NOMO-1 (cell line): ENCODE data around the gene TNK2.

Source experiments
- DNase-seq, 2 experiments: peaks; one replicate each; lab custom pipeline; 2025; ENCODE audit not compliant: unreplicated experiment in 2 of 2; lab: John Stamatoyannopoulos, UW

The TNK2 gene

DNA sequence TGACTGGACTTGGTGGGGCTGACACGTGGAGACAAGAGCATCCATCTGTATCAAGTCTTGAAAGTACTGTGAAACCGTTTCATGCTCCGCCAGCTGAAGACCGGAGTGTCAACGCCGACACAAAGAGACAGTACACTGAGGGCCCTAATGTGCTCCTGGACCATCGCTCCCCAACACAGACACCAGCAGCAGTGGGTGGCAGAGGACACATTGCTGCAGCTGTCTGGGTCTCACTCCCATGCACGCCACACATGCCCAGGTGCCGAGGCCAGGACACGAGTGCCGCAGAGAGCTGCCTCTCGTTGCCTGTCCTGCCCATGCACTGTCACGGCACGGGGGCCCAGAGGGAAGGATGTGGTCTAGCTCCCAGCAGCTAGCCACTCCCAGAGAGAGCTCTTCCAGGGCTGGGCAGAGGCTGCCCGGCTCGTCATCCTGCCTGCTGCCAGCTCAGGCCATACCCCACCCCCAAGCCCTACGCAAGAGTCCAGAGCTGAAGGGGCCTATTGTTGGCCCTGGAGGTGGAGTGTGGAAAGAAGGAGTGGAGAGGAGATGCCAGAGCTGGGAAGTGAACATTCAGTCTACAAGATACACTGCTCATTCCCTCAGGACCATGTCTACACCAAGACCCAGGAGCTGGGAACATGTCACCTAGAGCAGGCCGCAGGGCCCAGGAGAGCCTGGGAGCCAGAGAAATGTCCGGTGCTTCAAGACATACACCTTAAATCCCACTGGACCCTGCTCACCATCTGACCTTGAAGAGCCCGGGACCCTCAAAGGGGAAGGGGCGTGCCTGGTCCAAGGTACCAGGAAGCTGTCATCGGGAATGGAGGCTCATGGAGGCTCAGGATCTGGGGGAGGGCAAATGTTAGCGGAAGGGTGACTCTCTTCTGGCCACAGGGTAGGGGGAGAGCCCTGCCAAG, 7.7 kb downstream of the TNK2 start:
- peak; percentile 97 to 98 for DNase-seq

DNA sequence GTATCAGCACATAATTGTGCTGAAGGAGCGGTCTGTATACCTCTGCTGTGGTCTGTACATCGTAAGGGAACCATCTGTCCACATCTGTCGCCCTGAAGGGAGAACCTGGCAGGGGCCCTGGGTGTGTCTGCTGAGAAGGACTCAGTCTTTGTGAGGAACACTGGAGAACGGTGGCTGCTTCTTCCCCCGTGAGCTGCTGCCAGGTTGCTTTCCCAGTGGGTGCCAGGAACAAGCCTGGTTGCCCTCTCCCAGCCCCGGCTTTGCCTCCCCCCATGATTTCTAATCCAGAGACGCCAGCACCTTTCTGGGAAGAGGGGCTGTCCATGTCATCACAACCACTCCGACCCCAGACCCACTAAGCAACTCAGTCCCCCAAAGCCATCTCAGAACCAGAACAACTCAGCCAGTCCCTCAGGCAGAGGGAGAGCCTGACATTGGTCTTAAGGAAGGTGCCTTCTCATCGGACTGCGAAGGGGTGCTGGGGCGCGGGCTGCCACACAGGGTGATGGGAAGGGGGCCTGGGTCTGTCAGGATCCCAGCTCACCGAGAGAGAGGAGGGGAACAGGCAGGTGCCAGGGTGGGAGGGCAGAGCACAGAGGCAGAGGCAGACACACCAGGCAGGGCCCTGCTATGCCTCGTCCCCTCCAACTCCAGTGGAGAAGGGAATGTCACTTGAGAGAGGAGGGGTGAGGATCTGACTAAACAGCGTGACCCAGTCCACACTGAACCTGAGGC, 8.5 kb downstream of the TNK2 start:
- DNase-seq, result no peak

GRCh38 chr3:195897853-195898415, 10.4 kb downstream of the TNK2 start:
- DNase-seq, result no peak

- DNase-seq, result no peak
Observed at GRCh38 chr3:195897081-195897852, 11.1 kb downstream of the TNK2 start.

DNA sequence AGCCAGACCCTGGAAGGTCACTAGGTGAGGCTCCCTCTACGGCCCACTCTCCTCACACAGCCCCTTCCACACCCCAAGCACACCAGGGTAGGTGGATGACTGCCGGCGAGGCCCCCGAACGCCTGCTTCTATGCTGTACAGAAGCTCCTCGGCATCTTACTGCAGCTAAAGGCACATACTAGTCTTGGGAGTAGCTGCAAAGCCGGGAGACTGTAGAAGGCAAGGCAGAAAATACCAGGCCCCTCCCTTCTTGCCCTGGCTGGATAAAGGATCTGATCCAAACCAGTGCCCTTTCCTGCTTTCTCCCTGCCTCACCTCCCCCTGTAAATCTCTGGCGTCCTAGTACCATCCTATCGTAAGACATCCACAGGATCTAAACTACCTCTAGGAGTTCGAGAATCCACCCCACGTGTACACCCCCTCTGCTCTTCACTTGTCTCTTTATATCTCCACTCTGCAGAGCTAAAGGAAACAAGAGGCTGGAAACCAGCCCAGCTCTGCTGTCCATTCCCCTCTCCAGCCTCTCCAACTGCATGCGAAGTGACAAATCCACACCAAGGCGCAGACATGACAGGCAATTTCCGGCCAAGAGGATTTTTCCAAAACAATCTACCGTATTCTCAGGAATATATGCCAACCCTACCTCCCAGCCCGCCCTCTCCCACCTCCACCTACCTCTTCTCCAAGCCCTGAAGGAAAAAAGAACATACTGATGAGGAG, 11.8 kb downstream of the TNK2 start:
- no peak for DNase-seq

- peak; percentile 81 to 85 for DNase-seq
Observed at GRCh38 chr3:195895861-195896360, 12.4 kb downstream of the TNK2 start.

GRCh38 chr3:195895078-195895860, 13.1 kb downstream of the TNK2 start:
- peak; percentile 51 to 80 for DNase-seq

DNA sequence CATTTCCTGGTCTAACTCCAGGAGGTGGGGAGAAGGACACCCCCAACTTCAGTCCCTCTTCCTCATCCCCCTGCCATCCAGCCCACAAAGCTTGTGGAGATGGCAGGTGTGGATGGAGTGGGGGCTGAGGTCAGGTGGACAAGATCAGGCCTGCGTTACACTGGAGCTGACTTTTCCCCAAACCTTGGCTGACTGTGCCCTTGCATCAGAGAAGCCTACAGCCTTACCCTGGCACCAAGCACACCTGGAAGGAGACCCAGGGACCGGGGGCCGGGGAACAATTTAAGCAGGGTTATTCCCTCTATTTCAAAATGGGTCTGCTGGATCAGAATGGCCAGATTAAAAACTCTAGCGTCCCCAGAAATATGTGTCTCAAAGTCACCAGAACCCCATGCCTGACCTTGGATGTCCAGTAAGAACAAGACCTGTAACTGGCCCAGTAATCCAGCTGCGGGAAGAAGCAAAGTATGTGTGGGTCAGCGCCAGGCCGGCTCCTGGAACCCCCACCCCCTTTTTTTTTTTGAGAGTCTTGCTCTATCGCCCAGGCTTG, 14.4 kb downstream of the TNK2 start:
- DNase-seq, result no peak

- no peak for DNase-seq
Observed at GRCh38 chr3:195893516-195893915, 14.8 kb downstream of the TNK2 start.

DNA sequence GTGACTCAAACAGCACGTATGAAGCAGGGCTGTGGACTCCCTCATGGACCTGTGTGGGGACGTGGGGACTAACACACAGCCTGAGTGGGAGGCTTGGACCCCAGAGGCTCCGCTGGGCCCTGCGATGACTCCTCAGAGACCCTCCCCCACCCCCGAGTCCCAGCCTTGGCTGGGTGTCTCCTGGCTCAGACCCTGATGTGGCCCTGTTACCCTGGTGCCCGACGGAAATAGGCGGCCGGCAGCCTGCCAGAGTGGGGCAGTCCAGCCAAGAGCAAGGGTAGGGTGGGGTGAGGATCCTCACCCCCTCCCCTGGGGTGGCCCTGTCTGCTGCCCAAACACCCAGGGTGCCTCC, 15.3 kb downstream of the TNK2 start:
- no peak for DNase-seq

DNA sequence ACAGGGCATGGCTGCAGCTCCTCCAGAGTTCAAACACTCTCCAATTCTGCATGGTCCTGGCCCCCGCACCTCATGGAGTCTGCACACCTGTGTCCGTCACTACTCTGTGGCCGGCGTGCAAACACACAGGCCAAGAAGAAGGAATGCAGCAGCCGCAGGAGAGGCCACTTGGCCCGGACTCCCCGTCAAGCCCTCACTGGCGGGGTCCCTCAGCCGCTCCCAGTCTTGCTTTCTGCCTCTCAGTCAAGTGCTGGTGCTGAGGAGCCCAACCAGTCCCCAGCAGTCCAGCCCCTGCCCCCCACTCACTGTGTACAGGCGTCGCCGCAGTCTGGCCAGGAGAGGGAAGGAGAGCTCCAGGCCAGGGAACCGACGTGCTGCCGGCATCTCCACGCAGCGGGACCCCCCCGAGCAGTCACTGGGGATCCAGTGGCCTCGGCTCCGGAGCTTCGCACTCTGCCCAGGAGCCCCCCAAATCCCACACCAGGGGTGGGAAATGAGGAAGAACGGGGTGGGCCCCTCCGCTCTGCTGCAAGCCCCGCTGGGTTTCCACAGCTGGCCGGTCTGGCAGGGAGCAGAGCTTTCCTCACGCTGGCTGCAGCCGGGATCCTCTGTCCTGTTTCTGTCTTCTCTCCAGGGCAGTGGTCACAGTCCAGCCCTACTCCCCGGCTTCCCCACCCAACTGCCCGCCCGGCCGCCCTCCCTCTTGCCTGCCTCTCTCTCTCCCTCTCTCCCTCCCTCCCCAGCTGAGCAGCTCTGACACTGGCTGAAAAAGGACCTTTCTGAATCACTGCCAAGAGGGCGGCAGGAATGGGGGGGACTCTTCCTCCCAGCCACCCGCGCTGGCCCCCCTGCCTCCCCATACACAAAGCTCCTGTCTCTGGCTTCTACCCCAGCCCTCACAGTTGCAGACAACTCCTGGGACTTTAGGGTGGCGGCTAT, 16.0 kb downstream of the TNK2 start:
- DNase-seq, result no peak

- no peak for DNase-seq
Observed at GRCh38 chr3:195891431-195892104, 16.8 kb downstream of the TNK2 start.

- DNase-seq, result no peak
Observed at GRCh38 chr3:195889870-195890295, 18.5 kb downstream of the TNK2 start.

- DNase-seq, result no peak
Observed at GRCh38 chr3:195888981-195889869, 19.1 kb downstream of the TNK2 start.

DNA sequence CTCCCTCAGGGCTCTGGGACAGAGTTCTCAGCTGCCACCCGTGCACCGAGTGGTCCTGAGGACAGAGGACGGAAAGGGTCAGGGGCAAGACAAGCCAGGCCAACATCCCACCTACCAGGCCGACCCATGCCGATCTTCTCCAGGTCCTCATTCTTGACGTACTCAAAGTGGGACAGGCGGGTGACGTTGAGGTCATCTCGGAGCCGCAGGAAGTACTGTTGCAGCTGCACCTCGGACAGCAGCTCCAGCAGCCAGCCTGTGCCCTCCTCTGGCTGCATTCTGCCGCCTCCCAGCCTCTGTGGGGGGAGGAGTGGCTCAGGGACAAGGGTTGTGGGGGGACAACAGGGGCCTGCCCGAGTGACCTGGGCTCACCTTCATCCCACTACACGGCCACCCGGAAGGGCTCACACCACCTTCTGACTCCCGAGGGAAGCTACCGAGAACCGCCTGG, 20.0 kb downstream of the TNK2 start:
- DNase-seq, result no peak

DNA sequence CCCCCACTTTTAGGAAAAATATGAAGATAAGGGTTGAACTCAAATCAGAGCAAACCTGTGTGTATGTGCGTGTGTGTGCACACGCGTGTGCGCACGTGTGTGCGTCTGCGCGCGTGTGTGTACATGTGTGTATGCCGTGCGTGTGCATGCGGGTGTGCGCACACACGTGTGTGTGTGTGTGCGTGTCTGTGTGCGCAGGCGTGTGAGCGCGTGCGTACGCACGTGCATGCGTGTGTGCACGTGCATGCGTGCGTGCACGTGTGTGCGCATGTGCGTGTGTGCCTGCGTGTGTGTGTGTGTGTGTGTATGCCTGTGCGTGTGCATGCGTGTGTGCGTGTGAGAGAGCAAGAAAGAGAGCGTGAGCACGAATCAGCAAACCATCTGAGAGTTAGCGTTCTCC, 20.7 kb downstream of the TNK2 start:
- DNase-seq, result no peak
